Mucosa of descending colon (tissue), 3 donors: ENCODE data around the gene SCRN1. TPM values are rescaled to one million over a fixed set of nuclear protein-coding genes. Genes with fewer than 3 reads are reported as not detected.

Experiments used
- ATAC-seq: fragments of 200-7000 bp; cut with Tn5 transposase; one replicate; pipeline ENCODE4 v1.9.1; 2020; ENCODE audit warnings: mild to moderate bottlenecking, moderate library complexity
- DNase-seq, 3 donors: peaks; one replicate each; pipeline ENCODE4 v3.0.0-alpha.2; 2020
- H3K36me3 ChIP-seq: fragments of 200-600 bp; one replicate; pipeline ENCODE4 v1.8.0; 2021; ENCODE audit warnings: low read depth, mild to moderate bottlenecking
- H3K4me1 ChIP-seq: fragments of 200-600 bp; one replicate; pipeline ENCODE4 v1.8.0; 2021; ENCODE audit warnings: low read depth, mild to moderate bottlenecking
- H3K4me3 ChIP-seq: fragments of 200-600 bp; one replicate; pipeline ENCODE4 v1.8.0; 2021; ENCODE audit warnings: mild to moderate bottlenecking
- H3K9me3 ChIP-seq: fragments of 200-600 bp; one replicate; pipeline ENCODE4 v1.8.0; 2021; ENCODE audit warnings: mild to moderate bottlenecking
- CTCF ChIP-seq: fragments of 200-600 bp; IDR thresholded peaks from one replicate; pipeline ENCODE4 v1.8.0; 2022; ENCODE audit warnings: antibody characterized with exemption, mild to moderate bottlenecking
- intact Hi-C, 2 donors: fragments of 100-400 bp; cut with DNase I in 1 of 2; cut with micrococcal nuclease in 1 of 2; formaldehyde crosslinking; loops; one replicate each; pipeline versions ENCODE4 v1.11.0 to v1.11.1; 2022; cut with DNase I, micrococcal nuclease
- total RNA-seq, 3 donors: library from RNA; stranded (reverse); fragmentation: NEBNext Ultra II Directional in 2 of 3; extraction: Animal tissue kit (Norgen Biotek cat#: 25700) in 2 of 3; gene quantifications; one replicate each; pipeline versions ENCODE4 v1.2.1 to v1.2.4, GENCODE V29; 2021 to 2023
- donor health status: DM: no; HTN: no; CAD: no; lungs with moderate emphysema.
- donor health status: DM: no; HTN: no; CAD: no.
- donor health status: DM: no; HTN: yes; CAD: no.

Gene SCRN1
- total RNA-seq, 3 donors from 2014 or later: 6.4 to 60.2 (median 11.2) TPM

- Histone ChIP-seq H3K9me3 (no peaks in the 10 kb centered on the region), H3K36me3 (no peaks in the 10 kb centered on the region), H3K4me1 (peaks cover 7% of the 10 kb centered on the region), H3K4me3 (no peak overlapping the region)
- no peak for ATAC-seq
- intact Hi-C loops: no loop called here
- DNase-seq: no peak
- TF ChIP-seq CTCF: no peak
Observed at GRCh38 chr7:29948587-29948986, 41.0 kb downstream of the SCRN1 start.

- Histone ChIP-seq H3K36me3 (no peaks in the 10 kb centered on the region), H3K4me3 (no peak overlapping the region), H3K9me3 (no peaks in the 10 kb centered on the region), H3K4me1 (peaks cover 7% of the 10 kb centered on the region)
- TF ChIP-seq CTCF: no peak
- peak in 1 of 3 donors; percentile 19 for DNase-seq
- peak; percentile 28 for ATAC-seq
- intact Hi-C loops: no loop called here
Observed at GRCh38 chr7:29946428-29947186, 43.0 kb downstream of the SCRN1 start.

GRCh38 chr7:29945259-29945809 is 44.3 kb downstream of the SCRN1 start:
- peak in 1 of 3 donors; percentile 40 for DNase-seq
- H3K36me3 ChIP-seq: no peaks in the 10 kb centered on the region
- intact Hi-C loops: no loop called here

GRCh38 chr7:29940199-29940598 is 49.4 kb downstream of the SCRN1 start:
- Histone ChIP-seq H3K4me1 (no peaks in the 10 kb centered on the region), H3K9me3 (no peaks in the 10 kb centered on the region), H3K4me3 (no peak overlapping the region), H3K36me3 (no peaks in the 10 kb centered on the region)
- peak; percentile 24 for ATAC-seq
- DNase-seq: no peak
- intact Hi-C loops: no loop called here
- TF ChIP-seq CTCF: no peak

More at GRCh38 chr7:29945259-29945809, 44.3 kb downstream of the SCRN1 start:
- ATAC-seq: peak; percentile 90
- Histone ChIP-seq H3K9me3 (no peaks in the 10 kb centered on the region), H3K4me3 (no peak overlapping the region), H3K4me1 (peaks cover 7% of the 10 kb centered on the region)
- no peak for TF ChIP-seq CTCF

GRCh38 chr7:29937132-29937531 is 52.5 kb downstream of the SCRN1 start:
- intact Hi-C loops: no loop called here
- H3K4me1 ChIP-seq: no peaks in the 10 kb centered on the region
- no peak for TF ChIP-seq CTCF
- ATAC-seq (no peak), DNase-seq (no peak)
- no peak overlapping the region for H3K4me3 ChIP-seq
- H3K36me3 ChIP-seq: no peaks in the 10 kb centered on the region
- no peaks in the 10 kb centered on the region for H3K9me3 ChIP-seq
